ENCODE measurements around the gene EFHC2.

Gene EFHC2

GRCh38 chrX:44317181-44317580 is 26.3 kb downstream of the EFHC2 start:
- no peaks in the 10 kb centered on the region for H3K36me3 Mint-ChIP-seq
- H3K4me3 Mint-ChIP-seq = no peak overlapping the region
- no peaks in the 10 kb centered on the region for H3K27me3 Mint-ChIP-seq
- peaks cover 7% of the 10 kb centered on the region for H3K4me1 Mint-ChIP-seq
- ATAC-seq (ENCODE audit: low read depth) (no peak), DNase-seq (ENCODE audit: low spot score in 2 of 2) (no peak)
- H3K9me3 Mint-ChIP-seq = no peaks in the 10 kb centered on the region
- H3K27ac Mint-ChIP-seq = no peak overlapping the region

- Mint-ChIP-seq H3K27ac (no peak overlapping the region), H3K4me3 (no peak overlapping the region), H3K9me3 (no peaks in the 10 kb centered on the region), H3K36me3 (no peaks in the 10 kb centered on the region), H3K4me1 (peaks cover 7% of the 10 kb centered on the region), H3K27me3 (no peaks in the 10 kb centered on the region)
- no peak for ATAC-seq (ENCODE audit: low read depth)
- no peak for DNase-seq (ENCODE audit: low spot score in 2 of 2)
These were observed 28.7 kb downstream of the EFHC2 start for GRCh38 chrX:44314808-44315207.

- Mint-ChIP-seq H3K4me3 (no peak overlapping the region), H3K9me3 (no peaks in the 10 kb centered on the region), H3K27me3 (no peaks in the 10 kb centered on the region), H3K27ac (no peak overlapping the region), H3K36me3 (no peaks in the 10 kb centered on the region), H3K4me1 (peaks cover 7% of the 10 kb centered on the region)
- peak; percentile 85 for ATAC-seq (ENCODE audit: low read depth)
- DNase-seq (ENCODE audit: low spot score in 2 of 2) = no peak
These were observed 29.2 kb downstream of the EFHC2 start for GRCh38 chrX:44314259-44314734.

- Mint-ChIP-seq H3K27ac (no peak overlapping the region), H3K27me3 (no peaks in the 10 kb centered on the region), H3K9me3 (no peaks in the 10 kb centered on the region), H3K4me3 (no peak overlapping the region), H3K4me1 (peaks cover 7% of the 10 kb centered on the region), H3K36me3 (no peaks in the 10 kb centered on the region)
- ATAC-seq (ENCODE audit: low read depth) = no peak
- DNase-seq (ENCODE audit: low spot score in 2 of 2) = no peak
These were observed 31.1 kb downstream of the EFHC2 start for GRCh38 chrX:44312421-44312820.

GRCh38 chrX:44310227-44310626 is 33.2 kb downstream of the EFHC2 start:
- ATAC-seq (ENCODE audit: low read depth) (no peak), DNase-seq (ENCODE audit: low spot score in 2 of 2) (no peak)
- Mint-ChIP-seq H3K4me1 (peaks cover 7% of the 10 kb centered on the region), H3K36me3 (no peaks in the 10 kb centered on the region), H3K27ac (no peak overlapping the region), H3K4me3 (no peak overlapping the region), H3K9me3 (no peaks in the 10 kb centered on the region), H3K27me3 (no peaks in the 10 kb centered on the region)

- Mint-ChIP-seq H3K4me1 (peaks cover 3% of the 10 kb centered on the region), H3K36me3 (no peaks in the 10 kb centered on the region), H3K27me3 (no peaks in the 10 kb centered on the region), H3K4me3 (no peak overlapping the region), H3K9me3 (no peaks in the 10 kb centered on the region), H3K27ac (no peak overlapping the region)
- DNase-seq (ENCODE audit: low spot score in 2 of 2) = no peak
- no peak for ATAC-seq (ENCODE audit: low read depth)
These were observed 34.6 kb downstream of the EFHC2 start for GRCh38 chrX:44308869-44309268.

- H3K9me3 Mint-ChIP-seq = no peaks in the 10 kb centered on the region
- H3K27ac Mint-ChIP-seq = no peak overlapping the region
- H3K4me1 Mint-ChIP-seq = no peaks in the 10 kb centered on the region
- H3K36me3 Mint-ChIP-seq = no peaks in the 10 kb centered on the region
- DNase-seq (ENCODE audit: low spot score in 2 of 2) = no peak
- no peaks in the 10 kb centered on the region for H3K27me3 Mint-ChIP-seq
- no peak for ATAC-seq (ENCODE audit: low read depth)
- H3K4me3 Mint-ChIP-seq = no peak overlapping the region
These were observed 37.1 kb downstream of the EFHC2 start for GRCh38 chrX:44306356-44306755.

- H3K36me3 Mint-ChIP-seq = no peaks in the 10 kb centered on the region
- H3K27ac Mint-ChIP-seq = no peak overlapping the region
- ATAC-seq (ENCODE audit: low read depth) (no peak), DNase-seq (ENCODE audit: low spot score in 2 of 2) (no peak)
- H3K27me3 Mint-ChIP-seq = no peaks in the 10 kb centered on the region
- no peak overlapping the region for H3K4me3 Mint-ChIP-seq
- no peaks in the 10 kb centered on the region for H3K9me3 Mint-ChIP-seq
- no peaks in the 10 kb centered on the region for H3K4me1 Mint-ChIP-seq
These were observed 37.6 kb downstream of the EFHC2 start for GRCh38 chrX:44305921-44306320.

GRCh38 chrX:44303119-44303518 is 40.4 kb downstream of the EFHC2 start:
- no peaks in the 10 kb centered on the region for H3K36me3 Mint-ChIP-seq
- no peaks in the 10 kb centered on the region for H3K27me3 Mint-ChIP-seq
- ATAC-seq (ENCODE audit: low read depth) (no peak), DNase-seq (ENCODE audit: low spot score in 2 of 2) (no peak)
- no peaks in the 10 kb centered on the region for H3K9me3 Mint-ChIP-seq
- no peak overlapping the region for H3K27ac Mint-ChIP-seq
- no peaks in the 10 kb centered on the region for H3K4me1 Mint-ChIP-seq
- H3K4me3 Mint-ChIP-seq = no peak overlapping the region

GRCh38 chrX:44299177-44299576 is 44.3 kb downstream of the EFHC2 start:
- no peaks in the 10 kb centered on the region for H3K36me3 Mint-ChIP-seq
- H3K27ac Mint-ChIP-seq = no peak overlapping the region
- ATAC-seq (ENCODE audit: low read depth) = no peak

GRCh38 chrX:44291468-44292092 is 51.9 kb downstream of the EFHC2 start:
- Mint-ChIP-seq H3K4me1 (no peaks in the 10 kb centered on the region), H3K27me3 (peaks cover 10% of the 10 kb centered on the region), H3K27ac (no peak overlapping the region), H3K36me3 (no peaks in the 10 kb centered on the region), H3K4me3 (no peak overlapping the region), H3K9me3 (no peaks in the 10 kb centered on the region)
- DNase-seq (ENCODE audit: low spot score in 2 of 2) (no peak), ATAC-seq (ENCODE audit: low read depth) (no peak)

More at GRCh38 chrX:44299177-44299576, 44.3 kb downstream of the EFHC2 start:
- H3K27me3 Mint-ChIP-seq = peaks cover 5% of the 10 kb centered on the region
- H3K4me3 Mint-ChIP-seq = no peak overlapping the region
- H3K4me1 Mint-ChIP-seq = no peaks in the 10 kb centered on the region
- DNase-seq (ENCODE audit: low spot score in 2 of 2) = no peak
- H3K9me3 Mint-ChIP-seq = no peaks in the 10 kb centered on the region

GRCh38 chrX:44290718-44291117 is 52.8 kb downstream of the EFHC2 start:
- H3K9me3 Mint-ChIP-seq = no peaks in the 10 kb centered on the region
- no peaks in the 10 kb centered on the region for H3K4me1 Mint-ChIP-seq
- ATAC-seq (ENCODE audit: low read depth) = no peak
- no peak for DNase-seq (ENCODE audit: low spot score in 2 of 2)
- peaks cover 10% of the 10 kb centered on the region for H3K27me3 Mint-ChIP-seq
- H3K36me3 Mint-ChIP-seq = no peaks in the 10 kb centered on the region
- no peak overlapping the region for H3K4me3 Mint-ChIP-seq
- H3K27ac Mint-ChIP-seq = no peak overlapping the region

- Mint-ChIP-seq H3K36me3 (no peaks in the 10 kb centered on the region), H3K4me1 (no peaks in the 10 kb centered on the region), H3K27ac (no peak overlapping the region), H3K4me3 (no peak overlapping the region), H3K9me3 (no peaks in the 10 kb centered on the region), H3K27me3 (no peaks in the 10 kb centered on the region)
- no peak for ATAC-seq (ENCODE audit: low read depth)
- DNase-seq (ENCODE audit: low spot score in 2 of 2) = no peak
These were observed 60.7 kb downstream of the EFHC2 start for GRCh38 chrX:44282753-44283152.

GRCh38 chrX:44280116-44280515 is 63.4 kb downstream of the EFHC2 start:
- no peak overlapping the region for H3K27ac Mint-ChIP-seq
- no peaks in the 10 kb centered on the region for H3K9me3 Mint-ChIP-seq
- DNase-seq (ENCODE audit: low spot score in 2 of 2) (no peak), ATAC-seq (ENCODE audit: low read depth) (no peak)
- no peaks in the 10 kb centered on the region for H3K27me3 Mint-ChIP-seq
- H3K4me1 Mint-ChIP-seq = no peaks in the 10 kb centered on the region
- no peak overlapping the region for H3K4me3 Mint-ChIP-seq
- H3K36me3 Mint-ChIP-seq = no peaks in the 10 kb centered on the region

- H3K4me3 Mint-ChIP-seq = no peak overlapping the region
- DNase-seq (ENCODE audit: low spot score in 2 of 2) = no peak
- no peaks in the 10 kb centered on the region for H3K36me3 Mint-ChIP-seq
- no peak overlapping the region for H3K27ac Mint-ChIP-seq
- no peaks in the 10 kb centered on the region for H3K27me3 Mint-ChIP-seq
- H3K4me1 Mint-ChIP-seq = no peaks in the 10 kb centered on the region
- no peaks in the 10 kb centered on the region for H3K9me3 Mint-ChIP-seq
- ATAC-seq (ENCODE audit: low read depth) = no peak
These were observed 69.4 kb downstream of the EFHC2 start for GRCh38 chrX:44274096-44274495.

All from memory B cell (primary cell).